ENCODE results near the gene NPAS2.

Gene NPAS2

DNA sequence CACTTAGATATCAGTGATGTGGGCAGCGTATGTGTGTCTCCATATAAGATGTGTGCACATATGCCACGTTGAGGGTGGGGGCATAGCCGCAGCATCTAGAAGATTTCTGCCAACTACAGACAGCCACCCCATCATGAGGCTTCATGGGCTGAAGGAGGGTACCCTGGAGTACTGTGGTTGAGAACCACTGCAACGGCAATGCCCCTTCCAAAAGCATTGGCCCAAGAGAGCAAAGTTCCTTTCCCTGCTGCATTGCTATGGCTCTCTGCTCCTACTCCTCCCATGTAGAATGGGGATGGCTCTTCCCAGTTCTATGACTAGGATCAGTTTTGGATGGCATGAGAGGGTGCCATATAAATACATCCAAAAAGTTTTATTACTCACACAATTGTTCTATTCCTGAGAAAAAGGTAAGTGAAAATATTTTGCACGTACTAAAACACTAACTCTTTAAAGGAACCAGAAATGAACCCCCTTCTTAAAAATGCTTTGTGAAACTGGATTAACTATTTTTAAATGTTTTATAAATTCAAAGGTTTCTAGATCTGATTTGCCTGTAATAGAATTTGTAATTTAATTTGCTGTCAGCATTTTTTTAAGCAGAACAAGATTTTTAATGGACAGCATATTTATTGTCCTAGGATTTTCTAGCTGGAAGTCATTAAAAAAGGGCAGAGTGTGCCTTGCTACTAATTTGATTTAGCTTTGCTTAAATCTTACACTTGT lies 177.7 kb downstream of the NPAS2 start:
- DNase-seq: no peak

DNA sequence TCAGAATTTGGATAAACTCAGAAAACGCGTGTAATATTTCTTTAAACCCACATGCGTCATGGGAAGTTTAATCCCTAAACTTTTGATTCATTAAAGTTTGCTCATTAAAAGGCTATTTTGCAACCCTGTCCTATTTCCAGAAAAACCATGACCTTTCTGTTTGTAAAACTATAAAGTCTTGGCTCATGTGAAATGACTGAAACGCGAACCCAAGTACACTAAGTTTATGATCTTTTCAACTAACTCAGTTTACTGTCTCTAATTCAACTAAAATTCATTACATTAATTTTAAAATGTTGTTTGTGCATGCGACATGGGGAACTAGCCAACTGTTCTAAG lies 178.3 kb downstream of the NPAS2 start:
- no peak for DNase-seq

- DNase-seq: no peak
Observed at GRCh38 chr2:100999995-101000394, 180.1 kb downstream of the NPAS2 start.

GRCh38 chr2:101001691-101002561 lies 182.0 kb downstream of the NPAS2 start, which contains the start of gene RPL31:
Gene RPL31, plus strand, starts transcription at chr2:101002289. Its CDS starts 413 bp downstream, at chr2:101002702.
- DNase-seq: peak; percentile 97

GRCh38 chr2:101002562-101003277 lies 182.8 kb downstream of the NPAS2 start:
- DNase-seq: no peak

- DNase-seq: no peak
Observed at GRCh38 chr2:101003278-101003775, 183.4 kb downstream of the NPAS2 start.

DNA sequence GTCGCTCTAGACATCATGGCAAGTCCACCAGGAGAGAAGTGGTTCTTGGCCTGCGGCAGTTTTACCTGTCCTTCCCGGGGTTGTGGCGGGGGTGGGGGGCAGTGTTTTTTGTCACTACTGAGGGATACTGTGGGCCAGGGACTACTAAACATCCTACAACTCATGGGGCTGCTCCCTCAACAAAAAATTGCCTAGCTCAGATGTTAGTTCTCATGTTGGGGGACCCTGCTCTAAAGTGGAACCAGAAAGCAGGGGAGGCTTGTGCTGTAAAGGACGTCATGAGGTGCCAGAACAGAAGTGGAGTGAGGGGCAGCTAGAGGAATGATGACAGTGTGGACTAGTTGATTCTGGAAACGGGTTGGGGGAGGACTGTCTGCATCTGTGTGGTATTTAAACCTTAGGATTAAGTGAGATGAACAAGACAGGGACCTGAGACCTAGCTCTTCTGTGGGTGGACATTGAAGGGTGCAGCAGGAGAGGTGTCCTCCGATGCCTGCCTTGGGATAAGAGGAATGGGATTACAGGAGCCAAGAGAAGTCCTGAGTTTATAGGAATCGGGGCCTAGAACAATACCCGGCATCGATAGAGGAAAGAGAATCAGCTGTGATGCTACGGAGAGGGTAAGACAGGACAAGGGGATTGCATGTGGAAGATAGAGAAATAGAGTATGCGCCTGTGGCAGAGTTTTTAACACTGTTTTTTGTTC lies 184.8 kb downstream of the NPAS2 start:
- DNase-seq: no peak

DNA sequence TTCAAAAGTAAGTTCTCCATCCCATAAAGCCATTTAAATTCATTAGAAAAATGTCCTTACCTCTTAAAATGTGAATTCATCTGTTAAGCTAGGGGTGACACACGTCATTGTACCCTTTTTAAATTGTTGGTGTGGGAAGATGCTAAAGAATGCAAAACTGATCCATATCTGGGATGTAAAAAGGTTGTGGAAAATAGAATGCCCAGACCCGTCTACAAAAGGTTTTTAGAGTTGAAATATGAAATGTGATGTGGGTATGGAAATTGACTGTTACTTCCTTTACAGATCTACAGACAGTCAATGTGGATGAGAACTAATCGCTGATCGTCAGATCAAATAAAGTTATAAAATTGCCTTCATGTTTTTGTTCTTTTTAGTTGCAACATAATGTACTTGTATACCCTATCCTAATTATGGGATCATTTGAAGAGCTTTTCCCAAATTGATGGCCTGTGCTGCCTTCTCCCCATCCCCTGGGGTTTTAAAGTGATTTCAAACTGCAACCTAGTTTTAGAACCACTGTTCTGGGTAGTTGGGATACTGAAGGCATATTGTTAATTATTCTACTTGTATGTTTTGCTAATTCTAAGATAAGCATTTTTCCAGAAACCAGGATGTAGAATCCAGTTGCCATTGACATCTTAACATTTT lies 186.3 kb downstream of the NPAS2 start:
- no peak for DNase-seq

DNA sequence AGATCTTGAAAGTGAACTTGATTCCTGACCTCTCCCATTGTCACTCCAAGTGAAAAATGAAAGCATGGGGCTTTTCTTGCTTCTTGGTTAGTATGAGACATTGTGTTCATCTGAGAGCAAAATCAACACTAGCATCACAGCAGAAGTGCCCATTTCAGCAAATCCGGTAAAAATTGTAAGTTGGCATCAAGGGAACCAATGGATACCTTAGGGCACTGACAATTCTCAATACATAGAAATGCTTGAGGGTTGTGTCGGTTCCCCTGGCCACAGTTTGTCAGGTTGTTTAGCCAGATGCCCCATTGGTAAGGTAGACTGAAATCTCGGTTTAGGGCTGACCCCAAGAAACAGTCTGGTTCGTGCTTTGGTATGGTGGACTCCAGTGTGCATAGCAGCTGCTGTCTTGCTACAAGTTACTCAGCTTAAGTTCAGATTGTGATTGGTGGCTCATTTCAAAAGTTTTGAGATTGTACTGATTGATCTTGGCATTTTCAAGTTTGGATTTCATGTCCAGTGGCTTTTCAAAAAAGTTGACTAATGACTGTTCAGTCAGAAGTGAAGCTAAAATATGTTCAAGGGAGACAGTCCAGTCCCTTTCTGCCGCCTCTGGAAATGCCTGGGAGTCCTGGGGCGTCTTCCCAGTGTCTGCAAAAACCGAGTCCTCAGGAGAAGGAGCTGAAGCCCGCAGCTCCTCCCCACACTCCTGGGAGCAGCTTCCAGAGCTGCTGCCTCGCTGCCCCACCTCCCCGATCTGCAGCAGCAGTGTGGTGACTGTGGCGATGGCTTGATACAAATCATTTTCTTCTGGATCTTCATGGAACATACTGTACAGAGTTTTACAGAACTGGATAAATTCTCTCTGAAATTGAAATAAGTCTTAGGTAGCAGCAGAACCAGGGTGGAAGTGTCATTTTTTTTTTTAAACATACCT lies 187.7 kb downstream of the NPAS2 start:
- DNase-seq: no peak

DNA sequence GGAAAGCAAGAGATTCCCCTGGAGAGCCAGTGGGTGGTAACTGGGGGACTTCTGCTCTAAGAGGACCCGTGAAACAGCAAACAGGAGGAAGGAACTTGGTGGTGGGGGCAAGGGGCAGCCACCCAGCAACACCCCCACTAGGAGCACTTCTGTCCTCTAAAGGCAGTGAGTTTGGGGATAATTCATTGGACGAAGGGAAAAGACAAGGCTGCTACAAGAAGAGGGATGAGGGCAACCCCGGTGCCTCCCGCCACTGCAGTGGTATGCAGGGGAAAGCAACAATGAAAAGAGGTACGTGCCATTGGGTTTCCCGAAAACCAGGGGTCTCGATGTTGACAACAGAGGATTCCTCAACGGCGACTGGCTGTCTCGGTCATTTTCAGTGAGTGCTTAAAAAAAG lies 191.2 kb downstream of the NPAS2 start:
- no peak for DNase-seq

DNA sequence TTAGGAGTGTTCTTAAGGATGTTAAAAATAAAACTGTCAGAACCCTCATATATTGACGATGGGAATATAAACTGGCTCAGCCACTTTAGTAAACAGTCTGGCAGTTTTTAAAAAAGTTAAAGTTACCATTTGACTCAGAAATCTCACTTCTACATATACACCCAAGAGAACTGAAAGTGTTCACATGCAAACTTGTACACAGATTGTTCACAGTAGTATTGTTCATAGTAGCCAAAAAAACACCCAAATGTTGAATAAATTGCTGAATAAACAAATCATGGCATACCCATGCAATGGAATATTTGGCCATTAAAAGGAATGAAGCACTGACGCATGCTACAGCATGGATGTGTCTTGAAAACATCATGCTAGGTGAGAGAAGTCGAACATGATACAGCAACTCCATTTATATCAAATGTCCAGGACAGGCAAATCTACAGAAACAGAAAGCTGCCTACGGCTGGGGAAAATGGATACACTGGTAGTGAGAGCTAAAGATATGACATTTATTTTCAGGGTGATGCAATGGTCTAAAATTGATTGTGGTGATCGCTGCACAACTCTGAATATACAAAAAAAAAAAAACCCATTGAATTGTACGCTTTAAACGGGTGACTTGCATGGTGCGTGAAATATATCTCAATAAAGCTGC lies 192.2 kb downstream of the NPAS2 start:
- no peak for DNase-seq

GRCh38 chr2:101012706-101013181 lies 192.8 kb downstream of the NPAS2 start:
- DNase-seq: no peak

GRCh38 chr2:101014264-101014857 lies 194.4 kb downstream of the NPAS2 start:
- no peak for DNase-seq

GRCh38 chr2:101017371-101017770 lies 197.4 kb downstream of the NPAS2 start:
- DNase-seq: no peak

DNA sequence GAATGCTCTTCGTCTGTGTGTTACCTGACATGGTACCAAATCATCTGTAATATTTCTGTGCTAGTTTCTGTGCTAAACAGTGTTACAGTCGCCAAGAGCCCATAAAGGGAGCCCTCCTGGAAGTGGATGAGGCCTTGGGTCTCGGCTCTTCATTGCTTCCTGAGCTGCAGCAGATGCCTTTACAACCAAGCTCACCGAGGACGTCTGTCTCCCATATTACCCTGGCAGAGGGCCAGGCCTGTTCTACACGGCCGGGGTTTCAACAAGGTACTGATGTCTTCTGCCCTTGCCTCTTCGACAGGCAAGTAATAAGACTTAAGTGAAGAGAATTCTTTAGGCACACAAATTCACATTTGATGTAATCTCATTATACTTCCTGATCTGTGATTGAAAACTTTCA lies 199.0 kb downstream of the NPAS2 start:
- no peak for DNase-seq

GRCh38 chr2:101022221-101022620 lies 202.3 kb downstream of the NPAS2 start:
- no peak for DNase-seq

- DNase-seq: no peak
Observed at GRCh38 chr2:101023327-101024107, 203.6 kb downstream of the NPAS2 start.

DNA sequence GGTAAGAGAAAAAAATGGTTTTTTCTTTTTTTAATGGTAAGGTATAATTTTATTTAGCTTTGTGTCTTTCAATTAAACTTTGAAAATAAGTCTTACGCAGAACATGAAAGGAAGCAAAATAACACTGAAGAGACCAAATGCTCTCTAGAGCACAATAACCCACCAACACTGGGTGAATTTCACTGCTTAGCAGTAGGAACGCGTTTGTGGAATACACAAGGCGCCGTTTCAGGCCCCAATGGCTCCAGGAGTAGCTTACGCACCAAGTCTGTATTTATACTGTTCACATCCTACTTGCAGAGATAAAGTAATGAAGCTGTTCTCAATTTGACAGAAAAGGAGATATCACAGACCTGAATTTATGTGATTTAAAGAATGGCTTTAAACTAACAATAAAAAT lies 205.6 kb downstream of the NPAS2 start:
- no peak for DNase-seq

DNA sequence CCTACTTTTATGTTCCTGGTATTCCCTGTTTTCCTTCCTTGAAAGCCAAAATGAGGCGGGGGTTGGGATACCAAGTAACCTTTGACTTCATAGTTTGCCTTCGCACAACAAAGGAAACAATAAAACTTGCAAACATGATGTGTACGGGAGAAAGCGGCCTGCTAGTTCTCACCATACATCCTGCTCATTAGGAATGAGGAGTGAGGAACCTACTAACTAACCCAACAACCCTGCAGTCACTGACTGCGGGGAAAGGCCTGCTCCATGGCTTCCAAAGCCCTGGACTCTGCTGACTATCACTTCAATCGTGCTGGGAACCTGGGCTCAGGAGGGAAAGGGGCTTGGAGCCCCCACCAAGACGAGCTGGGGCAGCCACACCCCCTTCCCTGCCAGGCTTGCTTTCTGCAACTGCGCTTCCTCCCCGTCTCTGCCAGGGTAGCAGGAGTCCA lies 206.3 kb downstream of the NPAS2 start:
- DNase-seq: no peak

All from CD4-positive, alpha-beta T cell treated with Interferon gamma for 1 hour (primary cell).